ENCODE data around the gene FARP1. TPM values are rescaled to one million over a fixed set of nuclear protein-coding genes. Genes with fewer than 3 reads are reported as not detected.

Gene FARP1, protein sequence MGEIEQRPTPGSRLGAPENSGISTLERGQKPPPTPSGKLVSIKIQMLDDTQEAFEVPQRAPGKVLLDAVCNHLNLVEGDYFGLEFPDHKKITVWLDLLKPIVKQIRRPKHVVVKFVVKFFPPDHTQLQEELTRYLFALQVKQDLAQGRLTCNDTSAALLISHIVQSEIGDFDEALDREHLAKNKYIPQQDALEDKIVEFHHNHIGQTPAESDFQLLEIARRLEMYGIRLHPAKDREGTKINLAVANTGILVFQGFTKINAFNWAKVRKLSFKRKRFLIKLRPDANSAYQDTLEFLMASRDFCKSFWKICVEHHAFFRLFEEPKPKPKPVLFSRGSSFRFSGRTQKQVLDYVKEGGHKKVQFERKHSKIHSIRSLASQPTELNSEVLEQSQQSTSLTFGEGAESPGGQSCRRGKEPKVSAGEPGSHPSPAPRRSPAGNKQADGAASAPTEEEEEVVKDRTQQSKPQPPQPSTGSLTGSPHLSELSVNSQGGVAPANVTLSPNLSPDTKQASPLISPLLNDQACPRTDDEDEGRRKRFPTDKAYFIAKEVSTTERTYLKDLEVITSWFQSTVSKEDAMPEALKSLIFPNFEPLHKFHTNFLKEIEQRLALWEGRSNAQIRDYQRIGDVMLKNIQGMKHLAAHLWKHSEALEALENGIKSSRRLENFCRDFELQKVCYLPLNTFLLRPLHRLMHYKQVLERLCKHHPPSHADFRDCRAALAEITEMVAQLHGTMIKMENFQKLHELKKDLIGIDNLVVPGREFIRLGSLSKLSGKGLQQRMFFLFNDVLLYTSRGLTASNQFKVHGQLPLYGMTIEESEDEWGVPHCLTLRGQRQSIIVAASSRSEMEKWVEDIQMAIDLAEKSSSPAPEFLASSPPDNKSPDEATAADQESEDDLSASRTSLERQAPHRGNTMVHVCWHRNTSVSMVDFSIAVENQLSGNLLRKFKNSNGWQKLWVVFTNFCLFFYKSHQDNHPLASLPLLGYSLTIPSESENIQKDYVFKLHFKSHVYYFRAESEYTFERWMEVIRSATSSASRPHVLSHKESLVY
- 10 to 100 TPM; 61.4 to 89.2 TPM for total RNA-seq
- long read RNA-seq, donor 1, full-length matches to known transcripts, result 1 of 13 reads
- long read RNA-seq, donor 1, partial matches to known transcripts, result 8 of 13 reads
- long read RNA-seq, donor 1, other reads (novel, unspliced or antisense), result 4 of 13 reads
- long read RNA-seq, donor 2, full-length matches to known transcripts, result 1 of 28 reads
- long read RNA-seq, donor 2, partial matches to known transcripts, result 21 of 28 reads
- long read RNA-seq, donor 2, other reads (novel, unspliced or antisense), result 6 of 28 reads

DNA sequence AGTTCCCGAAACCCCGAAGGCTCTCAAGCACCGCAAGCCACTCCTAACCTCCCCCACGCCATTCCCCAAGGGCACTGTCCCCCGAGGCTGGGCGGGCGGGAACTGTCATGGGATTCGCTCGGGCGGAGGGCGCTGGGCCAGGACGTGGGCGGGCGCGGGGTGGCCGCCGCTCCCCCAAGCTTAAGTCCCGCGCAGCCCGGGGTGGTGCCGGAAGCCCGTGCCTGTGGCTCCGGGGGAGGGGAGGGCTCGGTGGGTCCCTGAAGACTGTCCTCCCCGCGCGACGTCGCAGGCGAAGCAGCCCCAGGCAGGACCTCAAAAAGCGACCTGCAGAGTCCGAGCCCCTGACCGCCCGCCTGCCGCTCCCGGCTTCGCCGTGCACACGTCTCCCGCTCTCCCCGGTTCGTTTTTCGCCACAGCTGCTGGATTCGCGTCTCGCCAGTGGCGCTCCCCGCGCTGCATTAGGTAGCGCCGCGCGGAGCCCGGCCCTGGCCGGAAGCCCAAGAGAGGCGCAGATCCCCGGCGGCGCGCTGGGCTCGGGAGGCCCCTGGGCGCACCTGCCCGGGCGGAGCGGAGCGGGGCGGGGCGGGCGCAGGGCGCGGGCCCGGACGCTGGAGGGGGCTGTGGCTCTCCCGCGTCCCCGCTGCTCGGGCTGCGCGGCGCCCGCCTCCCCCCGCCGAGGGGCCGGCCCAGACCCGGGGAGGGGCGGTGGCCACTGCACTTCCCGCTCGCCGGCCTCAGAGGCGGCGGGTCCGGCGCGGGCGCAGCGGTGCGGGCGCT is at the start of gene FARP1:
Gene FARP1, plus strand, starts transcription at position 715 of the 777 bp plus-strand sequence. CDS start 70,149 bp downstream, outside the sequence.
- DNase-seq (ENCODE audit: low spot score), result peak; percentile 93
- intact Hi-C loops (cut with DNase I), result loop anchor here (10.0 kb wide), 2 partner anchors 252 to 302 kb away; no protein-coding TSS in a partner anchor

DNA sequence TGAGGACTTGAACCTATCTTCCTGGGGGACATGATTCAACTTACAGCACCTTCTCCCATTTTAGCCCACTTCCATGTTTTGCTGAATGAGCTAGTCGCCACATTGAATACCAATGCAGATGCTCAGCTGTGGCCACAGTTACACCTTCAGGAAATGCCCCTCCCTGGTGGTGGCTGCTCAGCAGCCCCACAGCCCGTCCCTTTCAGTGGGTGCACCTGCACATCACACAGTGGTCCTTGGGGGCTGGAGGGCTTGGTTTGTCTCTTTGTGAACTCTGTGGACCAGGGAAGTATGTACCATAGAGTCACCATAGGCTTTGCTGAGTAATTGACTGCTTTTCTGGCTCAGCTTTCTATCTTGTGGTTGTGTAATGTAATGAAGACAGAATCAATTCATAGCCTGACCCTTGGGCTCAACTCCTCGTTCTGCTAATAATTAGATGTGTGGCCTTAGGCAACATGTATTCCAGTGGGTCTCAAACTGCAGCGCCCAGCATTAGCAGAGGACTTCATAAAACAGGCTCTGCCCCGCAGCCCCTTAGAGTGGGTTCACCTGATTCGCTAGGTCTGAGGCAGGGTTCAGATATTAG is 48.1 kb upstream of the FARP1 start:
- no peak for DNase-seq (ENCODE audit: low spot score)
- intact Hi-C loops (cut with DNase I), result no loop called here

DNA sequence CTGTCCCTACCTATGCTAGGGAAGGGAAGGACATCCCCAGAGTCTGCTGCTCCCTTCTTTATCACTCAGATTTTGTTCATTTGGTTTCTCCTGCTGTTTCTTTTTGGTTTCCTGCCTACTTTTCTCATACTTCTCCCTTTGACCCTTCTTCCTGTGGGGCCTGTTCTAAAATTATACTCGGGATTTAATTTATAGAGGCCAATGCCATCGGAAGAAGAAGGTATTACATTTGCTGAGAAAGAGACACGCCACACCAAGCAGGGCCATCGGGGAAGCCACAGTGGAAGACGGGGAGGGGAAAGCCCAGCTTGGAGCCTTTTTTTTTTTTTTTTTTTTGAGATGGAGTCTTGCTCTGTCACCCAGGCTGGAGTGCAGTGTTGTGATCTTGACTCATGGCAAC is 46.8 kb upstream of the FARP1 start:
- DNase-seq (ENCODE audit: low spot score), result no peak
- intact Hi-C loops (cut with DNase I), result no loop called here

DNA sequence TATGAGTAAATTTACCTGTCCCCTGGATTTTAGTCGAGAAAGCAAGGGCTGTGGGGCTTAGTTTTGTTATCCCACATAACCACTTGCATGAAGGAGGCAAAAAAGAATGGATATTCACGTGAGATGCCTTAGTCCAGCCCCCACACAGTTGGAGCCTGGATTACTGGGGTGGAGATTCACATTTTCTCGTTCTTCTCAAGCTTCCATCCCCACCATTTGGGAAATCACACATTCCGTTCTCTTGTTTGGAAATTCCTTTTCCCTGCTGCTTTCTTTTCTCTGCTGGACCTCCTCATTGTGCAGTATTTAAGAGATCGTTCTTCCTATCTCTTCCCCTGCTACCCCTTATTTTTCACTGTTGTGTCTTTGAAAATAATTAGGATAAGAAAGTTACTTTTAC is 45.1 kb upstream of the FARP1 start:
- DNase-seq (ENCODE audit: low spot score), result no peak
- intact Hi-C loops (cut with DNase I), result no loop called here

DNA sequence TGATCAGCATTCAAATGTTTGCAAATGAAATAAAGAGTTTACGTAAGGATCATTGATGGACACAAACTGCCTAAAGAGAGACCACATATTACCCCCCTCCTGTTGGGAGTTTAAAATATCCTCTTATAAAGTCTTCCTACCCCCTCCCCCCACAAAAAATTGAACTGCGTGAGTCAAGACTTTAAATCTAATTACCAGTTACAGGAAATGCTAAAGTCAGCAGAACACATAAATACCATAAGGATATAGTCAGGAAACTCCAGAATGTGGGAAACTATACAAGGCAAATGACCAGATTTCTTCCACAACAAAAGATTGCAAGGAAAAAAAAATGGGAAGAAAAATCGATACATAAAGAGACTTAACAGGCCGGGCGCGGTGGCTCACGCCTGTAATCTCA is 44.4 kb upstream of the FARP1 start:
- intact Hi-C loops (cut with DNase I), result no loop called here
- no peak for DNase-seq (ENCODE audit: low spot score)

DNA sequence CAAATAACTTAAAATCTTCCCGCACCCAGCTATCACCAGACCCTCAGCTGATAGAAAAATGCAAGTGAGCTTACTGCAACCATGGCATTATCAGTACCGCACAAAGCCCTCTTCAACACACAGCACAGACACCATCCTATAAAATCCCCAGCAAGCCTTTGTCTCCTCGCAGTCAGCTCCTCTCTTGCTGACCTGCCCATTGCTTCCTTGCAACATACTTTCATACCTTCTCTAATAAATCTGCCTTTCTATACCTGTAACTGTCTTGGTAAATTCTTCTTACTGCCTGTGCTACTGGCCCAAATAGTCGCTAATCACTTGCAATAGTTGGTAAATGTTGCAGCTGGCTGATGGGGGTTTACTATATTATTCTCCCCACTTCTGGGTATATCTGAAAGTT is 43.3 kb upstream of the FARP1 start:
- DNase-seq (ENCODE audit: low spot score), result no peak
- intact Hi-C loops (cut with DNase I), result no loop called here

DNA sequence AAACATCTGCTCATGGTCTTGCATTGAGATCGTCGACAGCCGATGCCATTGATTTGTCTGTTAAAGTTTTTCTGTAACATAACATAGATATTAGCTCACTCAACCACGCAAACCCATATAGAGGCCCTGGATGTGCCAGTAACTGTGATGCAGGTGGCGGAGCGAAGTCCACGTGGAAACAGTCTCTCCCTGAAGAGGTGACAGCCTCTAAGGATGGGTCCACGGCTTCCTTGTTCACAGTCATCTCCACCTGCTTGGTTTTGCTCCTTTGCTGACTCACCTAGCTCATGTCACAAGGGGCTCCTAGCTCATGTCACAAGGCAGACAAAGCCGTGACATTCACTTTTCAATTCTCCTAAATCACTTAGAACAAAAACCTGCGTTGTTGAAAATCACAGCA is 42.4 kb upstream of the FARP1 start:
- intact Hi-C loops (cut with DNase I), result no loop called here
- DNase-seq (ENCODE audit: low spot score), result no peak

DNA sequence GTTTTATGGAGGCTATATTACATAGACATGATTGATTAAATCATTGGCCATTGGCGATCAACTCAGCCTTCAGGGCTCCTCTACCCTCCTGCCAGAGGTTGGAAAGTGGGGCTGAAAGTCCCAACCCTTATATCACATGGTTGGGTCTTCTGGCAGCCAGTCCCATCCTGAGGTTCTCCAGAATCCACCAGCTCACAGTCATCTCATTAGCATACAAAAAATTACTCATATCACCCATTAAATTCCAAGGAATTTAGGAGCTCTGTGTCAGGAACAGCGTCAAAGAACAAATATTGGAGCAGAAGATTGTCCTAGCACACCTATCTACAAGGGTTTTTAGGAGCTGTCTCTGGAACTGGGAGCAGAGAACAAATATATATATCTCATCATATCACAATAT is 39.4 kb upstream of the FARP1 start:
- intact Hi-C loops (cut with DNase I), result no loop called here
- DNase-seq (ENCODE audit: low spot score), result no peak

DNA sequence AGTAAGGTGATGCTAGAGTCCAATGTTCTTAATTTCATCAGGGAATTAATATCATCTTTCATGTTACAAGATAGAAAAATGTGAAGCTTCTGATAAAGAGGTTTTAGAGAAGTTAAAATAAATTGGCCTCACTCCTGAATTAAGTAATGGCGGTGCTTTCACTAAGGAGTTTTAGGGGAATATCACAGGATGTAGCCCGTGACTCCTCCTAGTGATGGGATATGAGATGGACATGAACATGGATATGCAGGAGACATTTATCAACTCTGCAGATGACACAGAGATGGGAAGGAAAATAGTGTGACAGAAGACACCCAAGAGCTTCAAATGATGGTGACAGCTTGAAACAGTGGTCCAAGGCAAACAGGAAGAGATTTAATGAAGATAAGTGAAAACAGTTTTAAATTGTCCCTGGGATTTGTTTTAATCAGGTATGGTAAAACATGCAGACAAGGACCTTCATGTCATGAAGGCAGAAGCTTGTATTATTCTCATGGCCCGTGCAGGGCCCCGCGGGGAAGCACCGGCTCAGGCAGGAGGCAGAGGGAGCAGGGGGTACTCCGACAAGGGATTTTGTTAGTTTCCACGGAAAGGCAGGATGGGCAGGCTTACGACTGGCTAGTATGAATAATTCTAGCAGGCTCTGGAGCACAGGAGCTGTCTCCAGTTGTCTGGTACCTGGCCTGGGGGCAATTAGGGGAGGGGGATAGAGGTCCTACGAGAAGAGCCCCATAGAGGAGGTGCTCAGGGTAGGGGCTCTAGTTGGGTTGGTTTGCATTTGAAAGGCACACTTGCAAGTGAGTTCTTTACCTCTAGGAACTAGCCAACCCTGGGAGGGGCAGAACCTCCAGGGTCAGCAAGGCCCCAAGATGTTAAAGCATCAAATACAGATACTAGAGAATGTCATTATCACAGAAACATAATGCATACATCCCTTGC is 38.7 kb upstream of the FARP1 start:
- DNase-seq (ENCODE audit: low spot score), result no peak
- intact Hi-C loops (cut with DNase I), result no loop called here

DNA sequence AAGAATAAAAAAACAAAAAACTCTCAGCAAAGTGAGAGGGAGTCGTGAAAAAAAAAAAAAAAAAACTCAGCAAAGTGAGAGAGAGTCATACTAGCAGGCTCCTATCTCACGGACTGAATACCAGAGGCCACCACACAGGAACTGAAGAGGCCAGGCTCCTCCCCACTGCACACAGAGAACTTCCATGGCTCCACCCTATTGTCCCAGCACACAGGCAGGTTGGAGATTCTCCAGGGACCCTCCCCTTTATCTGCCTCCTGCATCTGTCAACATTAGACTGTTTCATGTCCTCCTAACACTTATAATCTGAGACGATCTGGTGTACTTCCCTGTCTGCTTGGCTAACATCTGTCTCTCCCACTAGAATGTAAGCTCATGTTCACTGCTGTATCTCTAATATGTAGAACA is 37.0 kb upstream of the FARP1 start:
- no peak for DNase-seq (ENCODE audit: low spot score)
- intact Hi-C loops (cut with DNase I), result no loop called here

DNA sequence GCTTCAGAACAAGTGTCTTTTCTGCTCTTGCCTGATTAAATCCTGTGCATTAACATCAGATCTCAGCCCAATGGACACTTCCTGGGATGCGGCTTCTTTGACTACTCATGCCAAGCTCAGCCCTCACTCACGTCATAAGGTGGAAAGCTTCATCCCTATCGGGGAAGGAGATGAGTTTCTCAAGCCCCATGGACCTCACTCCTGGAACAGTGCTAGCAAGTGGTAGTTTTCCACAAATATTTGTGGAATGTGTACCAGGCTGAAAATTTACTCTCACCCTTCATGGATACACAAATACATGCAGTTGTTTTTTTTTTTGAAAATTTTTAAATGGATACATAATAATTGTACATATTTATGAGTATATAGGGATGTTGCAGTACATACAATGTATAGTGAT is 34.6 kb upstream of the FARP1 start:
- DNase-seq (ENCODE audit: low spot score), result no peak
- intact Hi-C loops (cut with DNase I), result no loop called here

DNA sequence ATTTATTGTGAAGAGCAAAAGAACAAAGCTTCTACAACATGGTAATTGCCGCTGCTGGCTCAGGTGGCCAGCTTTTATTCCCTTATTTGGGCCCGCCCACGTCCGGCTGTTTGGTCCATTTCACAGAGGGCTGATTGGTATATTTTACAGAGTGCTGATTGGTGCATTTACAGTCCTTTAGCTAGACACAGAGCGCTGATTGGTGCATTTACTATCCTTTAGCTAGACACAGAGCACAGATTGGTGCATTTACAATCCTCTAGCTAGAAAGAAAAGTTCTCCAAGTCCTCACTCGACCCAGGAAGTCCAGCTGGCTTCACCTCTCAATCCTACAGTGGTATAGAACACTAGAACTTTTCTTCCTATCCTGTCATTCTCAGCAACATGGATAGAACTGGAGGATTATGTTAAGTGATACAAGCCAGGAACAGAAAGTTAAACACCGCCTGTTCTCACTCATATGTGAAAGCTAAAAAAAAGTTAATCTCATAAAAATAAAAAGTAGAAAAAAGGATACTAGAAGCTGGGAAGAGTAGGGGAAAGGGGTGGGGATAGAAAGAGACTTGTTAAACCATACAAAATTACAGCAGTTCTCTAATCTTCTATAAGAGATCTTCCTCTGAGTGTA is 33.6 kb upstream of the FARP1 start:
- DNase-seq (ENCODE audit: low spot score), result no peak
- intact Hi-C loops (cut with DNase I), result no loop called here

DNA sequence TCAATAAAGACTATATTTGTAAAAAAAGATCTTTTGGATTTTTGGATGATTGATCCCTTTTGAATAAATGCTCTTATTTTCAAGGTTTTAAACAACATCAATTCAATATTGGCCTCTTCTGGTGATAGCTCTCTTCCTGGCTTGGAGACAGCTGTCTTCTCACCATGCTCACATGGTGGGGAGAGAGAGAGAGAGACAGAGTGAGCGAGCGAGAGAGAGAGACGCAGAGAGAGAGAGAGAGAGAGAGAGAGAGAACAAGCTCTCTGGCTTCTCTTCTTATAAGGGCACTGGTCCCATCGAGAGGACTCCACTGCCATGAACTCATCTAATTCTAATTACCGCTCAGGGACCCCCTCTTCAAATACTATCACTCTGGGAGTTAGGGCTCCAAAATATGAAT is 32.1 kb upstream of the FARP1 start:
- no peak for DNase-seq (ENCODE audit: low spot score)
- intact Hi-C loops (cut with DNase I), result no loop called here

DNA sequence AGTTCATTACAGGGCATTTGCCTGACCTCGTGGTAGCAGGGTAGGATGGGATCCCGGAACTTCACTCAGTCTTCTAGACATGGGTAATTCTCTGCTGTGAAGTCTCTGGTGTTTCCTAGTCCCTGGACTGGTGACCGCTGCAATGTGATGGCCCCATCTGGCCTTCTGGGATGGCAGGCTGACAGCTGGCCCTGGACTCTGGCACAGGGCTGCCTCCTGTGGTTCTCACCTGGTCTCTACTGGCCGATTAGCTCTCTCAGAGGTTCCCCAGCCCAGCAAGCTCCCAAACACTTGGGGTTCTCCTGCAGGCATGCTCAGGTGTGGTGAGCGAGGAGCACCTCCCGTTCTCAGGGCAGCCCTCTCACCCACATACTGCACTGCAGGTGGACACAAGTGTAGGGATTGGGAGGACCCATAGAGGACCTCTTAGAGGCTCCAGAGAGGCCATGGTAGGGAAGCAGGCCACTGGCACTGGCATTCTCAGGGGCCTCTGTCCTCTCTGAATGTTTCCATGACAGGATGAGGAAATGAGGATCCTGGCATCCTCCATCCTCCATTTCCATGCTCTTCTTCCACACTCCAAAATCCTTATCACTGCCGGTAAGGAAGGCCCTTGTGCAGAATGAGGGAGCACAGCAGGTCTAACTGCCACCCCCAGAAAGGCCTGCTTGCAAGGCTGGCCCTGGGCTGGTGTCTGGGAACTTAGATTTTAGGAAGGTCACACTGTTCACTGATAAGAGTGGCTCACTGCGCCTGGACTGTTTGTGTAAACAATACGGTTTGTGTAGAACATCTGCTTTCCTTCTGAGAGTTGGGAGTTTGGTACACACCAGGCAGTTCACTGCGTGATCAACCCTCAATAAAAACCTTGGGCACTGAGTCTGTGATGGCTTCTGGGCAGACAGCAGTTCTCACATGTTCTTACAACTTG is 31.5 kb upstream of the FARP1 start:
- no peak for DNase-seq (ENCODE audit: low spot score)
- intact Hi-C loops (cut with DNase I), result no loop called here

DNA sequence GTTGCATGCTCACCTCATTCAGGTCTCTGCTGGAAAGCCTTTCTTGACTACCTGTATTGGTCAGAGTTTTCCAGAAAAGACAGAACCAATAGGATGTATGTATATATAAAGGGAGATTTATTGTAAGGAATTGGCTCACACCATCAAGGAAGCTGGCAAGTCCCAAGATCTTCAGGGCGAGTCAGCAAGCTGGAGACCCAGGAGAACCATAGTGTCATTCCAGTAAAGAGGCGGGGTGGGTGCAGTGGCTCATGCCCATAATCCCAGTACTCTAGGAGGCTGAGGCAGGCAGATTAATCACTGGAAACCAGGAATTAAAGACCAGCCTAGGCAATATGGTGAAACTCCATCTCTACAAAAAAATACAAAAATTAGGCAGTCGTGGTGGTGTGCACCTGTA is 30.4 kb upstream of the FARP1 start:
- intact Hi-C loops (cut with DNase I), result no loop called here
- DNase-seq (ENCODE audit: low spot score), result no peak

DNA sequence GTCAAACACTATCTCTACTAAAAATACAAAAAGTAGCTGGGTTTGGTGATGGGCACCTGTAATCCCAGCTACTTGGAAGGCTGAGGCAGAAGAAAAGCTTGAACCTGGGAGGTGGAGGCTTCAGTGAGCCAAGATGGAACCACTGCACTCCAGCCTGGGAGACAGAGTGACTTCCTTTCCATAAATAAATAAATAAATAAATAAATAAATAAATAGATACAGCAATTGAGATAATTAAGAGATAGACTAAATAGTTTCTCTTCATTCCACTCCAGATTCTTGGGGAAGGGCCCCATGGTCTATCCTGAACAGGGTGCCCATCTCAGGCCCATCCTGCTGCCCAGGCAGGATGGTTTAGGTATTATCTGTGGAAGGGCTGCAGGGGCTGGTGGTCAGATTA is 24.0 kb upstream of the FARP1 start:
- intact Hi-C loops (cut with DNase I), result no loop called here
- no peak for DNase-seq (ENCODE audit: low spot score)
